NOMO-1 (cell line): ENCODE measurements around the gene ILKAP.
"Not testable (repeated sequence)": the region's sequence is repeated elsewhere in the genome, so short reads cannot be mapped to it uniquely, and the experiment has no call there.

Source experiments
- DNase-seq, 2 experiments: peaks; one replicate each; lab custom pipeline; 2025; ENCODE audit not compliant: unreplicated experiment in 2 of 2; lab: John Stamatoyannopoulos, UW

ILKAP gene

DNA sequence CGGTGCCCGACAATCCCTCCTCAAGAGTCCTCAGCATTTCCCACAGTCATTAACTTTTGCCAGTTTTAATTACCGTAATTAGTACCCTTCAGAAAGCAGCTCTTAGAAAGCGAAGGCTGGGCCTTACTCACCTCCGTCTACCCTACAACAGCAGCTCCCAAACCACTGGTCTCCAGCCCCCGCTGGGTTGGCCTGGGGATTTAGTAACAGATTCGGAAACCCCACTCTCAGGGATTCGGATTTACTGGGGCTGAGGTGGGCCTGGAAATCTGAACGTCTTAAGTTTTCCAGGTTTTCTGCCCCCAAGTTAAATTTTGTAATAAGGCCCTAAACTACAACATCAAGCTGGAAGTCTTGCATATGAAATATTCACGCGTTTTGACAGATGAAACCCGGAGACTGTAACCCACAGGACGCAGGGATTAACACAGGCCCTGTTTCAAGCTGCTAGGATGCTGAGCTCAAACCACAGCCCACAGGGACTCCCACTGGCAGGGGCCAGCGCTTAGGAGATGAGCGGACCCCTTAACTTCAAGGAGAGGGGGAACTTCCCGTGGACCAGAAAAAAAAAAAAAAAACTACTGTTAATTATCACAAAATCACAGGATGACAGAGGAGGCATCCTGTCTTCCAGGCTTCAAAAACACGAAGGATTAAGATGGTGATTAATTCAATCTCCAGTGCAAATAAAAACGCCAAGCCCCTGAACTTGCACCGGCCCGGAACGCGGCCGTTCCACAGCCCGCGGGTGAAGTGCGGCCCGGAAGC, 985 bp downstream of the ILKAP start:
- DNase-seq = peak in 1 of 2 experiments; percentile 17

DNA sequence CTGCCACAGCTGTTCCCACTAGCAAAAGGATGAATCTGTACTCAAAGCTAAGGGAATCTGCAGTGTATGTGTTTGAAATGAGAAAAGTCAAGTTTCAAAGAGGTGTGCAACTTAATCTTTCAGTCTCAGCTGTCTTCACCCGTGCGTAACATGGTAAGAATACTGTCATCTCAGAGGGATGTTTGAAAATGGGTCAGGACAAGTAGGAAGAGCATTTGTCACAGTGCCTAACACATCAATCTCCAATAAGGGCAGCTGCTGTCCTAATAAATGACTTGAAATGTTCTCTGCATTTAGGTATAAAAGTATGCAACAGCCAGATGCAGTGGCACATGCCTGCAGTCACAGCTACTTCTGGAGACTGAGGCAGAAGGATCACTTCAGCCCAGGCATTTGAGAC, 13.1 kb downstream of the ILKAP start:
- DNase-seq = no peak

DNA sequence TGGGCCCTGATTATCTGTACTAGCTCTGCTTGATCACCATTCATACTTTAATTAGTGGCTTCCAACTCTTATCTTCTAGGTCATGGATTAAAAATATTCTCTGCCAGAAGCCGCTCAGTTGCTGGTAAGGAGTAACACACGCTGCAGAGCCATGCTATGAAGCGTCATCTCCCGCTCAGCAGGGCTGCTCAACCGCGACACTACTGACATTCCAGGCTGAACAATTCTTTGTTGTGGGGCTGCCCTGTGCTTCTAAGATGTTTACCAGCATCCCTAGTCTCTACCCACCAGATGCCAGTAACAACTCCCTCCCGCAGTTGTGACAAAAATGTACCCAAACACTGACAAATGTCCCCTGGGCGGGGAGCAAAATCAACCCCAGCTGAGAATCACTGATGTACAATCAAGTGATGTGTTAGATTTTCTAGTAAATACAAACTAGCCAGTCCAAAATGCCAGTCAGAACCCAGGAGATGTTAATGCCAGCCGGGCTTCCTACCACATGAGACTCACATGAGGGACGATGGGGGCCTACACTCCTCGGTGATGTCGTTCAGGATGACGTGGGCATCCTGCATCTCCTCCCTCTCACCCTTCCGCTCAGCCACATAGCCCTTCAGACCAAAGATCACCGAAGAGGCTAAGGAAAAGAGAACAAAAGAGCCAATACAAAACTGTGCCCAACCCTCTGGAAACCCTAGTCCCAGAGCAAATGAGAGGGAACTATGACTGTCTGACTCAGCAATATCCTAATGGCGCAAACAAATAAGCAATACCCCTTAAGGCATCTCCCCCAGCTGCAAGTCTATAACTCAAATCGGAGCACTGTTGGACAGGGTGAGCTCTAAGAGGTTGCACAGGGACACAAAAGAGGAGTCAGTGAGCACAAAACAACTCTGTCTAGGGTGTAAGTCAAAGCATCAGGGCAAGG, 15.6 kb downstream of the ILKAP start:
- DNase-seq = no peak

DNA sequence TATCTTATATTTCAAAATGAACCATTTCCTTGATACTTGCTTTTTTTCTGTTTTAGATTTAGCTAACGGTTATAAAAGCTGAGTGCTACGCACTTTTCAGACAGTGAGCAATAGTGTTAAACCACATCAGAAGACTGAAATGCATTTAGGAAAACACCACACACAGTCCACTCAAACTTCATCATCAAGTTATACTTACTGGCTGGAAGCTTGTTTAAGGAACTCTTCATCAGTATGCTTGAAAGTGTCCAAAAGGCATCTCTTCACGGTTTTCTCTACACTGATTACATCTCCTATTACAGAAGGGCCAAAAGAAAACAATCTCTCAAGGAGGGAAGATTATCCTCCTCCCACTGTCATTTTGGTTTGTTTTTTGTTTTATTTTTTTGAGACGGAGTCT, 19.7 kb downstream of the ILKAP start:
- no peak for DNase-seq

DNA sequence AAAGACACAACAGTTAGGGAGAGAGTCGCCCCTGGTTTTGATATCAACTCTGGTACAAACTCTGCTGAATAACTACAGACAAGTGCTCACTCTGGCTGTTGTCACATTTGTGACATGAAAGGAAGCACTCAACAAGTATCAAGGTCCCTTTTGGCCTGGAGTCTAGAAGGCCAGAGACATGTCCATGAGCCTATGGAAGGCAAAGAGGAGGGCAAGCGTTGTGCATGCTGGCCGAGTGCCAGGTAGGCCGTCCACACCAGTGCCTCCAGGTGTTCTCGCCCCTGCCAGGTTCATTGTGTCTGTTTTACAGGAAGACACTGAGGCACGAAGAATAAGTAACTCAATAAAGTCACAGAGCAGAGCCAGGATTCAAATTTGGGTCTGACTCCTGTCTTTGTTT, 21.1 kb downstream of the ILKAP start:
- no peak for DNase-seq

DNA sequence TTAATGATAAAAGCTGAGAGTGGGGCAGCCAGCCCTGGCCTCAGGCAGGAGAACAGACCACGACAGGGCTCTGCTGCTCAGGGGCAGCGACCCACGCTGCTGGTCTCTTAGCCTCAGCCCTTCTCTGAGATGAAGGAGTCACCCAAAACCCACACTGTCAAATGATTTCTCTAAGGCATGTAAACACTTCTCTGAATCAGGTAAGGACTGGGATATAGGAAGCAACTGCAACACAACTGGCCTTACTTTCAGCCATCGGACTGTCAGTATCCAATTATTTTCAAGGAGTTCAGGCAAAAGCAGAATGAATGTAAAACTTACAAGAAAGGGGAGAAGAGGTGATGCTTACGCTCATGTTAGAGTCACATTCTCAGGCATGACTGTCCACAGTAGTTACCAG, 22.9 kb downstream of the ILKAP start:
- DNase-seq = no peak

DNA sequence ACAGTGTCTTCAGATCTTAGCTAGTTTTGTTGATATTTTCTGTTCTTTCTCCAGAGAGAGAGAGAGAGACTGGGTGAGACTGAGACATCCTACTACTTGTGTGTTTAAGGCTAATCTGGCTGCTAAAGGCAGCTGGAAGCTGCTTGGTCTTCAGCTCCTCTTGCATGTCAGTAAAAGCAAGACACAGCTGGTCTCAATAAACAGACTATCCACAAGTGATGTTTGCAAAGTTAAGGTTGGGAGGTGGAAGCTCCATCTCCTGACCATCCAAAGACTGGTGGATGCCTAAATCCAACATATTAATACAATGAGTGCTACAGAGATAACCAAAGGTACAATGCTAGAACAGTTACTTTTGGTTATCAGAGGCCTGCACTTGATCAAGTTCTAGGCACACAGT, 26.9 kb downstream of the ILKAP start:
- DNase-seq = no peak

DNA sequence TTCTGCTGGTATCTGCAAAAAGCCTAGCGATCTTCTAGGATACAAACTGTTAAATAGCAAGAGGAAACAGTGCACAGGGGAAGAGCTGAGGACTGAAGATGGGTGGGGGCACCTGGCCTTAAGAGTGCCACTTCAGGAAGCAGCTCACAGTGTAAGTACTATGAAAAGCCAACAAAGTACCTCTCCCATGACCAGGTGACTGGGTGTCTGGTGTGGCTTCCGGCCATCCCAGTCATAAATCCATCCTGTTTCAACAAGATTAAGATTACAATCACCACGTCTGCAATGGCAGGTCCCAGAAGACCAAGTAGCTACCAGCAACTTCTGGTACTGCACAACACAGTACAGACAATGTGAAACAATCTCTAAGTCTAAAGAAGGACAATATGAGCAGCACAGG, 28.8 kb downstream of the ILKAP start:
- DNase-seq = no peak

DNA sequence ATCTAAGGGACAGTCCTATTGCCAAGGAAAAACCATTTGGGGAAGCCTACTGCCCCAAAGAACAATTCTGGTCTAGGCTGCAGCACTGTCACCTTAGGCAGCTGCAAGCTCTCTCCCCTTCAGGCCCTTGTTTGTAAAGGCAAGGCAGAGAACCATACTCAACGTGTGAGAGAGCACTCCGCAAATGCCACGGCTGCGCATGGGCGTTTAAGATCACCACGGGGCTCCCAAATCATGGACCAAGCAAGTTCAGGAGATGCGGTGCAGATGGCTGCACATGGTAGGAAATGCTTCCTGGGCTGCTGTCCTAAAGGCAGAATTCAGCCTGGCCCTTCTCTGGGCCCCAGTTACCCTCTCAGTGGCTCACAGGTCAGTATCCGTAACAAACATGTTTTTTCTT, 29.2 kb downstream of the ILKAP start:
- no peak for DNase-seq

DNA sequence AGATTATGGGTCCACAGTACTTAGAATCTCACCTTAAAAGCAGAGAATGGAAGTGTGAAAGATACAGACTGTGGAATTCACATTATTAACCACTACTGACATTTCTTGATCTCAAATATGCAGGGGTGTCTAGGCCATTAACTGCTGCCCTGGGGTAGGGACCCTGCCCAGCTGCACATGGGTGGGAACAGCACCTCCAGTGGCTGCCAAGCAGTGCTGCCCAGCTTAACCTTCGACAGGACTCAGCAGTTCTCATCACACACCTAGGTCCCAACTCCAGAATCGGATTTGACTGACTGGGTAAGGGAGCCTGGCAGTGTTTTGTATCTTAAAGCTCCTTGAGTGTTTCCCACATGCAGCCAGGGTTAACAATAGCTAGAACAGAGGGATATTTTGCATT, 29.8 kb downstream of the ILKAP start:
- DNase-seq = no peak

DNA sequence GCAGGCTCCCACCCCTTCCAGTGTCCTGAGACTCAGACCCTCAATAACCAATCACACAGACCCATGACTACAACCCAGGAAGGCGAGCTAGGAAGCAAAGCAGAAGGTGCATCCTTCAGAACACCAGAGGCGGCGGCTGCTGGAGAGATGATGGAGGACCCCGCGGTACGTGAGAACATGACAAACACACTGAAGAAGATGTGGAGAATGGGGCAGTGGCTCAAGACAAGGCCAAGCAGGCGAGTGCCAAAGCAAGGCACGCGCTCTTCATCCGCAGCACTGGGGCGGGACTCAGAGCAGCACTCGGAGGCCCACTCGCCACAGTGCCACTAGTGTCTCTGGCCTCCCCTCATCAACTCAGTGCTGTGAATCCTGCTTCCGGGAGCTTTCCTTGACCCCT, 31.1 kb downstream of the ILKAP start:
- no peak for DNase-seq

DNA sequence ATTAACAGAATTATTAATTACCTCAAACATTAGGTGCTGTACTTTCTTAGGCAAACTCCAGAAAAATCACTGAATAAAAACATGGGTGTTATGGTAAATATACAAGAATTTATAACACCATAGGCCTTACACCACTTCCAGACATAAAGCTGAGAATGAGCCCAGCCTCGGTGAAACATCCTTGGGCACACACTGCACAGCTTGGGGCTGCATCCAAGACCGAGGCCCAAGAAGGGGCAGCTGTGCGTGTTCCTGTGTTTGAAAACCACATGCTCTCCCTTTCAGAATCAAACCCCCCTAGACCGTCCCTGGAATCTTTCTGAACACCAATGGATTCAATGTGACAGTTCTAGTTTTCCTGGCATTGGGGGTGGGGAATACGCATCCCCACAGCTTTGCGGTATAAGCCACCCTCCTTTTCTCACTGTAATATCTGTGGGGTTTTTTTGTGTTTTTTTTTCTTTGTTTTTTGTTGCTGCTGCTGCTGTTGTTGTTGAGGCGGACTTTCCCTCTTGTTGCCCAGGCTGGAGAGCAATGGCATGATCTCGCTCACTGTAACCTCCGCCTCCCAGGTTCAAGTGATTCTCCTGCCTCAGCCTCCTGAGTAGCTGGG, 31.8 kb downstream of the ILKAP start:
- no peak for DNase-seq

DNA sequence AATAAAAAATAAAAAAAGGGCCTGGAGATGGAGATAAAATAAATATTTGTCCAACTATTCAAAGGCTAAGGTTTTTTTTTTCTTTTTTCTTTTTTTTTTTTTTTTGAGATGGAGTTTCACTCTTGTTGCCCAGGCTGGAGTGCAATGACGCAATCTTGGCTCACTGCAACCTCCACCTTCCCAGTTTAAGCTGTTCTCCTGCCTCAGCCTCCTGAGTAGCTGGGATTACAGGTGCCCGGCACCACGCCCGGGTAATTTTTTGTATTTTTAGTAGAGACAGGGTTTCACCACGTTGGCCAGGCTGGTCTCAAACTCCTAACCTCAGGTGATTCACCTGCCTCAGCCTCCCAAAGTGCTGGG, 32.4 kb downstream of the ILKAP start:
- not testable (repeated sequence) for DNase-seq

DNA sequence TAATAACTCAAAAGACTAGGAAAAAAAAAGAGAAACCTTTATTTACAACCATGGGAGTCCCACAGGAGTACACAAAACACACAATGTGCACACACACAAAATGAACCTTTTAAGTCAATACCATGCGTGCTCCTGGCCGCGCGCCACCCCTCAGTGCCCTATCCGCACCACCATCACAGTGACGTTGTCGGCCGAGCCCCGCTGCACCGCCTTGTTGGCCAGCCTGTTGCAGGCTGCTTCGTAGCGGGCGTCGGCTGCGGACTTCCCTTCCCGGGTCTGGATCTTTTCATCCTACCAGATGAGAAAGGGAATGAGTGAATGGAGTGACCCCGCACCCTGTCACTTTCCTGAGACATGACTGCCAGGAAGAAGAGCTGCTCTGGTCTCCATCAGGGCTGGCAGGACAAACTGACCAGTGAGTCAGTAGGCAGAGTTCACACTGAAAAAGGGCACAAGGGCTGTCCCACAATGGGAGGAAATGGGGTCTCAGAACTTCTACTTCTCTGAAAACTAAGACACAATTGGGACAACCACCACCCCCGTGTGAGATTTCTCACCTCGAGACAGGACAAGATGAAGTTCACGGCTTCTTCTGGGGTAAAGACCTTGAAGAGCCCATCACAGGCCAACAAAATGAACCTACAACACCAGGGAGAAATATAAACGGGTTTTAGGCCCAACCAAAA, 33.0 kb downstream of the ILKAP start:
- no peak for DNase-seq

DNA sequence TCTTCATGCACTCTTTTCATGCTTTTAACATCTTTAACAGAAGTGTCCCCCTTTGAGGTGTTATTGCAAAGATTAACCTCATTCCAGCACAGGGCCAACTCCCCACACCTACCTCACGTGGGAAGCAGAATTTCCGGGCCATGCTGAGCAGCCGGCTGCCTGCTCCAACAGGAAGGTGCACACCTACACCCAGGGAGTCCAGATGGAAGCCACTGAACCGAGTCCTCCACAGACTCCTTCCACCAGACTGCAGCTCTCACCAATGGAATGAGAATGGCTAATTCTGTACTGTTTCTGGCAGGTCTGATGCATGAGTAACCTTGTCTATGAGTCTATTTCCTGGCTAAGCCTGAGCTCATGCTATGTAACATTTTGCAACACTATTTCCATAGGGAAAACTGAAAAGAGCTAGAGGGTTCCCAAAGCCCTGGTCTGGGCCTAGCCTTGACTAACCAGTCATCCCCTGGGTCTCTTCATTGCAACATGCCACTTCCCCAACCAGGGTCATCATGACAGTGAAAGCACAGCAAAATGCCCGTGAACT, 33.7 kb downstream of the ILKAP start:
- no peak for DNase-seq

DNA sequence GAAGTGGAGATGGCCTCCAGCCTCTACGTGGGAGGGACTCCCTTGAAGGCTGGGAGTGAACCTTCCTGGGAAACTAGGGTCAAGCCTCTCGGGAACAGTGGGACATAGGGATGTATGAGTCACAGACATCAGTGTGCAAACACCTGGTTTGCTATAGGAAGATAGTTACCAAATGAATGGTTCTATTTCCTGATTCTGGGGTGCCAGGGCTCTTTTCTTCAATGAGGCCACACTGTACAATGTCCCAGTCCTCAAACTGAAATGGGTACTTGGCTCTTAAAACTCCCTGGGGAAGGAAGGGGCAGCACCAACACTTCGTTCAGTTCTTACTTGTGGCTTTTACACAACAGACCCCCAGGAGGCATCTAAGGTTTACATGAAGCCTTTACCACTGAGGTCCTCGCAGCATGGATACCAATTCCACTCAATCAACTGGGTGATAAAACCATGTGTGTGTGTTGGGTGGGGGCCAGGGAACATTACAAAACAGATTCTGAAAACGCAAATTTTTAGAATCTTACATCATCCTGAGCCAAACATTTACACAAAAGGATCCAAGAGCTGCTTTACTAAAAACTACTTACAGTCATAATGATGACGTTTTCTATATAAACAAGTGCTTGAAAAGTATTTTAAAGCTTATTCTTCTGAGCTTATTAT, 34.3 kb downstream of the ILKAP start:
- no peak for DNase-seq

DNA sequence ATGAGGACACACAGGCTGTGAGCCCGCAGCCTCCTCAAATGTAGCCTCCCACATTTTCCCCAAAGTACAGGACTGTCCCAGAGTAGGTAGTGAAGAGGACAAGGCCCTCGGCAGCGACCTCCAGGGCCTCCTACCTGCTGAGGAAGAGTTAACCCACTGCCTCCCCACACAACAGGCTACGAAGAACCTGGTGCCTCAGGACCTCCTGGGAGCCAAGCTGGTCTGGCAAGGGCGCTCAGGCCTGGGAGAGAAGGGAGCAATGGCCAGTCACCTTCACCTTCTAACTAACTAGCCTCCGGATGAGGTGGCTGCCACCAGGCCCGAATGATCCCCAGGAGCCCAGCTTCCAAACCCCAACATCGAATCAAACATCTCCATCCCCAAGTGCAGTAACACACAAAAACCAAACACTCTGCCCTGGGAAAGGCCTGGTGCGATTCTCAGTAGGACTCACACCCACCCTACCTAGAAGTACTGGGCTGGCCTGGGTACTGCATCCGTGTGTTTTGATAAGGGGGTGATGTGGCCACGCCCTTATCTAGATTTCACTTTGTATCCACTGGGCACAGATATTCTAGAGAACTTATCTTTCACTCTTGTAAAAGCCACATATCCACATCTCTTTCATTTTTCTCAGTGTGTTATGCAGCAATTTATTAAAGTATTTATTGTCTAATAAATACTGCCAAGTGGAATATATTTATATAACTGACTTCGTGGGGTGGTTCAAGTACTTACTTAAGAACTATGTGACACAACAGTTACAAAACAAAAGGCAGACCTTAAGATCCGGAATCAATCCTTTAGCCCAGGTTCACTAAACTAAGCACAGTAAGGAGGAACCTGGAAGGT, 35.1 kb downstream of the ILKAP start:
- DNase-seq = no peak

DNA sequence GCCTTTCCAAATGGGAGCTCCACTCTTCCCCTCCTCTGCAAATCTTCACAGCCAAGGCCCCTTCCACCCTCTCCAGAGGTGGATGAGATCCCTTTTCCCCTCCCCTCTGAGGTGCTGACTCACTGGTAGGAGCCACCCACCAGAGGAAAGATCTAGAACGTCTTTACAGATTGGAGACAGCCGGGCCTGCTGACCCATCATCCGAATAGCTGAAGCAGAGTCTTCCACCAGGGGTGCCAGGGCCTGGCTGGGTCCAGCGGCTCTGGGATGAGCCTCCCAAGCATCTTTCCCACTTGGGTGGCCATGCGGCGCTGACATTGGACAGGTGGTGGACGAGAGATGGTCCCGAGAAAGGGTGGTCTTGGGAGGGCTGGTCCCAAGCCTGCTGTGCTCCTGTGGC, 35.7 kb downstream of the ILKAP start:
- DNase-seq = no peak

DNA sequence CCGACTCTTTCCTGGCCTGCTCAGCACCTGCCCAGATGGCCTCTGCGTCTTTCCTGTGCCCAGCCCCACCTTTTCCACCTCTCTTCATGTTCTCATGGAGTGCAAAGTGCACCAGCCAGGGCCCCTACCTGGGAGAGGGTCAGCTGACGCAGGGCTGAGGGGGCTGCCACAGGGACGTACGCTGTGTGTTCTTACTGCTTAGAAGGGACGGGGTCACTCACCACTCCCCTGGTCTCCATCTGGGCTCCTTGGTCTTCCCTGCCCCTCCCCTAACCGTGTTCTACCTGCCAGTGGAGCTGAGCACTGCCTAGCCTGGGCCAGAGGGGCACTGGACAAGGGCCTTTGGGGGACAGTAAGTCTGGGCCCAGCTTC, 36.2 kb downstream of the ILKAP start:
- DNase-seq = no peak
